ENCODE results near the gene PPP2R2C.

The PPP2R2C gene

GRCh38 chr4:6371271-6371670, 101.1 kb downstream of the PPP2R2C start:
- peaks cover 18% of the 10 kb centered on the region for H3K36me3 ChIP-seq (replicated peaks)
- DNase-seq (ENCODE audit: low spot score in 2 of 2), result no peak
- H3K27me3 ChIP-seq (ENCODE audit: low read depth), result no peaks in the 10 kb centered on the region
- in situ Hi-C loops (cut with MboI; ENCODE audit: low sequenced_read_pairs), result no loop called here
- H3K4me3 ChIP-seq, result no peak overlapping the region
- no peaks in the 10 kb centered on the region for H3K4me1 ChIP-seq
- no peaks in the 10 kb centered on the region for H3K9me3 ChIP-seq

- H3K27me3 ChIP-seq (ENCODE audit: low read depth), result no peaks in the 10 kb centered on the region
- no peaks in the 10 kb centered on the region for H3K9me3 ChIP-seq
- no peaks in the 10 kb centered on the region for H3K4me1 ChIP-seq
- no peak overlapping the region for H3K4me3 ChIP-seq
- no peak for DNase-seq (ENCODE audit: low spot score in 2 of 2)
- in situ Hi-C loops (cut with MboI; ENCODE audit: low sequenced_read_pairs), result no loop called here
- H3K36me3 ChIP-seq (replicated peaks), result peaks cover 18% of the 10 kb centered on the region
Observed at GRCh38 chr4:6369924-6370645, 102.3 kb downstream of the PPP2R2C start.

GRCh38 chr4:6369511-6369910, 102.9 kb downstream of the PPP2R2C start:
- in situ Hi-C loops (cut with MboI; ENCODE audit: low sequenced_read_pairs), result no loop called here
- H3K9me3 ChIP-seq, result no peaks in the 10 kb centered on the region
- H3K27me3 ChIP-seq (ENCODE audit: low read depth), result no peaks in the 10 kb centered on the region

GRCh38 chr4:6369035-6369434, 103.4 kb downstream of the PPP2R2C start:
- in situ Hi-C loops (cut with MboI; ENCODE audit: low sequenced_read_pairs), result no loop called here
- DNase-seq (ENCODE audit: low spot score in 2 of 2), result no peak
- Histone ChIP-seq H3K4me1 (no peaks in the 10 kb centered on the region), H3K4me3 (no peak overlapping the region), H3K9me3 (no peaks in the 10 kb centered on the region), H3K27me3 (ENCODE audit: low read depth) (no peaks in the 10 kb centered on the region), H3K36me3 (replicated peaks) (peaks cover 18% of the 10 kb centered on the region)

More at GRCh38 chr4:6369511-6369910, 102.9 kb downstream of the PPP2R2C start:
- DNase-seq (ENCODE audit: low spot score in 2 of 2), result no peak
- Histone ChIP-seq H3K4me3 (no peak overlapping the region), H3K4me1 (no peaks in the 10 kb centered on the region), H3K36me3 (replicated peaks) (peaks cover 18% of the 10 kb centered on the region)

GRCh38 chr4:6368601-6369000, 103.8 kb downstream of the PPP2R2C start:
- Histone ChIP-seq H3K9me3 (no peaks in the 10 kb centered on the region), H3K36me3 (replicated peaks) (peaks cover 15% of the 10 kb centered on the region), H3K4me1 (no peaks in the 10 kb centered on the region), H3K27me3 (ENCODE audit: low read depth) (no peaks in the 10 kb centered on the region), H3K4me3 (no peak overlapping the region)
- in situ Hi-C loops (cut with MboI; ENCODE audit: low sequenced_read_pairs), result no loop called here
- no peak for DNase-seq (ENCODE audit: low spot score in 2 of 2)

GRCh38 chr4:6368096-6368495, 104.3 kb downstream of the PPP2R2C start:
- DNase-seq (ENCODE audit: low spot score in 2 of 2), result no peak
- H3K27me3 ChIP-seq (ENCODE audit: low read depth), result no peaks in the 10 kb centered on the region
- in situ Hi-C loops (cut with MboI; ENCODE audit: low sequenced_read_pairs), result no loop called here
- no peak overlapping the region for H3K4me3 ChIP-seq
- H3K4me1 ChIP-seq, result no peaks in the 10 kb centered on the region
- H3K36me3 ChIP-seq (replicated peaks), result peaks cover 11% of the 10 kb centered on the region
- H3K9me3 ChIP-seq, result no peaks in the 10 kb centered on the region

GRCh38 chr4:6367371-6367851, 105.0 kb downstream of the PPP2R2C start:
- Histone ChIP-seq H3K4me3 (no peak overlapping the region), H3K9me3 (no peaks in the 10 kb centered on the region), H3K36me3 (replicated peaks) (peaks cover 5% of the 10 kb centered on the region; the same call in 1 of the 2 replicates), H3K4me1 (no peaks in the 10 kb centered on the region), H3K27me3 (ENCODE audit: low read depth) (no peaks in the 10 kb centered on the region)
- in situ Hi-C loops (cut with MboI; ENCODE audit: low sequenced_read_pairs), result no loop called here
- DNase-seq (ENCODE audit: low spot score in 2 of 2), result no peak

- H3K27me3 ChIP-seq (ENCODE audit: low read depth), result no peaks in the 10 kb centered on the region
- DNase-seq (ENCODE audit: low spot score in 2 of 2), result no peak
- in situ Hi-C loops (cut with MboI; ENCODE audit: low sequenced_read_pairs), result no loop called here
Observed at GRCh38 chr4:6366581-6366980, 105.8 kb downstream of the PPP2R2C start.

GRCh38 chr4:6365545-6366086, 106.8 kb downstream of the PPP2R2C start:
- Histone ChIP-seq H3K36me3 (replicated peaks) (no peaks in the 10 kb centered on the region), H3K9me3 (no peaks in the 10 kb centered on the region), H3K4me3 (no peak overlapping the region), H3K4me1 (no peaks in the 10 kb centered on the region), H3K27me3 (ENCODE audit: low read depth) (no peaks in the 10 kb centered on the region)
- DNase-seq (ENCODE audit: low spot score in 2 of 2), result no peak
- in situ Hi-C loops (cut with MboI; ENCODE audit: low sequenced_read_pairs), result no loop called here

More at GRCh38 chr4:6366581-6366980, 105.8 kb downstream of the PPP2R2C start:
- Histone ChIP-seq H3K36me3 (replicated peaks) (no peaks in the 10 kb centered on the region), H3K4me1 (no peaks in the 10 kb centered on the region), H3K9me3 (no peaks in the 10 kb centered on the region), H3K4me3 (no peak overlapping the region)

- no peak for DNase-seq (ENCODE audit: low spot score in 2 of 2)
- in situ Hi-C loops (cut with MboI; ENCODE audit: low sequenced_read_pairs), result no loop called here
- Histone ChIP-seq H3K4me3 (no peak overlapping the region), H3K27me3 (ENCODE audit: low read depth) (no peaks in the 10 kb centered on the region), H3K9me3 (no peaks in the 10 kb centered on the region), H3K36me3 (replicated peaks) (no peaks in the 10 kb centered on the region), H3K4me1 (no peaks in the 10 kb centered on the region)
Observed at GRCh38 chr4:6364581-6364980, 107.8 kb downstream of the PPP2R2C start.

- Histone ChIP-seq H3K36me3 (replicated peaks) (no peaks in the 10 kb centered on the region), H3K4me3 (no peak overlapping the region), H3K27me3 (ENCODE audit: low read depth) (no peaks in the 10 kb centered on the region), H3K4me1 (no peaks in the 10 kb centered on the region), H3K9me3 (no peaks in the 10 kb centered on the region)
- no peak for DNase-seq (ENCODE audit: low spot score in 2 of 2)
- in situ Hi-C loops (cut with MboI; ENCODE audit: low sequenced_read_pairs), result no loop called here
Observed at GRCh38 chr4:6364146-6364545, 108.3 kb downstream of the PPP2R2C start.

- Histone ChIP-seq H3K27me3 (ENCODE audit: low read depth) (no peaks in the 10 kb centered on the region), H3K4me1 (no peaks in the 10 kb centered on the region), H3K36me3 (replicated peaks) (no peaks in the 10 kb centered on the region), H3K4me3 (no peak overlapping the region), H3K9me3 (no peaks in the 10 kb centered on the region)
- in situ Hi-C loops (cut with MboI; ENCODE audit: low sequenced_read_pairs), result no loop called here
- peak in 1 of 2 experiments; percentile 70 for DNase-seq (ENCODE audit: low spot score in 2 of 2)
Observed at GRCh38 chr4:6362896-6363295, 109.5 kb downstream of the PPP2R2C start.

GRCh38 chr4:6362243-6362885, 110.0 kb downstream of the PPP2R2C start:
- in situ Hi-C loops (cut with MboI; ENCODE audit: low sequenced_read_pairs), result no loop called here
- no peaks in the 10 kb centered on the region for H3K4me1 ChIP-seq
- no peaks in the 10 kb centered on the region for H3K36me3 ChIP-seq (replicated peaks)
- H3K9me3 ChIP-seq, result no peaks in the 10 kb centered on the region
- no peaks in the 10 kb centered on the region for H3K27me3 ChIP-seq (ENCODE audit: low read depth)
- H3K4me3 ChIP-seq, result no peak overlapping the region
- DNase-seq (ENCODE audit: low spot score in 2 of 2), result no peak

GRCh38 chr4:6361076-6361784, 111.2 kb downstream of the PPP2R2C start:
- Histone ChIP-seq H3K4me3 (no peak overlapping the region), H3K9me3 (no peaks in the 10 kb centered on the region), H3K4me1 (no peaks in the 10 kb centered on the region), H3K36me3 (replicated peaks) (no peaks in the 10 kb centered on the region), H3K27me3 (ENCODE audit: low read depth) (no peaks in the 10 kb centered on the region)
- no peak for DNase-seq (ENCODE audit: low spot score in 2 of 2)
- in situ Hi-C loops (cut with MboI; ENCODE audit: low sequenced_read_pairs), result no loop called here

All from HAP-1 (cell line).